WI38 (cell line): ENCODE measurements around the gene RTF2.
"Not testable (repeated sequence)": the region's sequence is repeated elsewhere in the genome, so short reads cannot be mapped to it uniquely, and the experiment has no call there.

Source experiments
- H3K4me3 ChIP-seq: 2 replicates; pipeline ENCODE4 v1.5.1; 2011; ENCODE audit warnings: low read depth, mild to moderate bottlenecking, control low read depth, low read length
- CTCF ChIP-seq: IDR thresholded peaks from 2 replicates; pipeline ENCODE4 v1.5.1; 2012; ENCODE audit warnings: low read depth, mild to moderate bottlenecking, control low read depth, low read length

Gene RTF2

GRCh38 chr20:56542489-56543030 lies 74.1 kb downstream of the RTF2 start:
- H3K4me3 ChIP-seq: no peak overlapping the region
- TF ChIP-seq CTCF: no peak

- no peak for TF ChIP-seq CTCF
These were observed 83.1 kb downstream of the RTF2 start for GRCh38 chr20:56551571-56551970.

GRCh38 chr20:56552911-56553629 lies 84.6 kb downstream of the RTF2 start:
- H3K4me3 ChIP-seq: no peak overlapping the region
- no peak for TF ChIP-seq CTCF

More at GRCh38 chr20:56551571-56551970, 83.1 kb downstream of the RTF2 start:
- H3K4me3 ChIP-seq: no peak overlapping the region

- no peak for TF ChIP-seq CTCF
- no peak overlapping the region for H3K4me3 ChIP-seq
These were observed 86.4 kb downstream of the RTF2 start for GRCh38 chr20:56554869-56555268.

GRCh38 chr20:56558968-56559367 lies 90.5 kb downstream of the RTF2 start:
- no peak for TF ChIP-seq CTCF

GRCh38 chr20:56564526-56564925 lies 96.1 kb downstream of the RTF2 start:
- not testable (repeated sequence) for H3K4me3 ChIP-seq

More at GRCh38 chr20:56558968-56559367, 90.5 kb downstream of the RTF2 start:
- H3K4me3 ChIP-seq: no peak overlapping the region

- no peak overlapping the region for H3K4me3 ChIP-seq
- TF ChIP-seq CTCF: no peak
These were observed 97.1 kb downstream of the RTF2 start for GRCh38 chr20:56565511-56565910.
